ENCODE data around the gene DGKQ.
A peak's percentile ranks its signal among the peaks of the same experiment; 100 is the strongest.
"Not testable (repeated sequence)": the region's sequence is repeated elsewhere in the genome, so short reads cannot be mapped to it uniquely, and the experiment has no call there.

Gene DGKQ

GRCh38 chr4:949656-950055, 23.7 kb downstream of the DGKQ start:
- DNase-seq, result no peak

- no peak for DNase-seq
Observed at GRCh38 chr4:948936-949300, 24.5 kb downstream of the DGKQ start.

GRCh38 chr4:948101-948935, 25.1 kb downstream of the DGKQ start:
- no peak for DNase-seq

- DNase-seq, result no peak
Observed at GRCh38 chr4:947491-947971, 25.8 kb downstream of the DGKQ start.

- no peak for DNase-seq
Observed at GRCh38 chr4:946517-947471, 26.6 kb downstream of the DGKQ start.

- DNase-seq, result no peak
Observed at GRCh38 chr4:946103-946450, 27.3 kb downstream of the DGKQ start.

- no peak for DNase-seq
Observed at GRCh38 chr4:945274-946102, 27.9 kb downstream of the DGKQ start.

GRCh38 chr4:939508-939907, 33.9 kb downstream of the DGKQ start:
- DNase-seq, result not testable (repeated sequence)

- no peak for DNase-seq
Observed at GRCh38 chr4:932713-933070, 40.7 kb downstream of the DGKQ start.

- DNase-seq, result peak; percentile 96
Observed at GRCh38 chr4:931960-932712, 41.2 kb downstream of the DGKQ start, which contains the start of the genes GAK and TMEM175. TSS of gene GAK (minus strand) at chr4:932316. CDS start at chr4:932187, 129 bp downstream. TSS of gene TMEM175 (plus strand) at chr4:932460. CDS start at chr4:947740, 15,280 bp downstream.

GRCh38 chr4:931194-931959, 42.0 kb downstream of the DGKQ start:
- DNase-seq, result no peak

- DNase-seq, result no peak
Observed at GRCh38 chr4:930827-931193, 42.6 kb downstream of the DGKQ start.

GRCh38 chr4:930028-930551, 43.3 kb downstream of the DGKQ start:
- no peak for DNase-seq

GRCh38 chr4:929096-929765, 44.1 kb downstream of the DGKQ start:
- DNase-seq, result no peak

- not testable (repeated sequence) for DNase-seq
Observed at GRCh38 chr4:927566-927965, 45.8 kb downstream of the DGKQ start.

- DNase-seq, result no peak
Observed at GRCh38 chr4:926538-926937, 46.8 kb downstream of the DGKQ start.

GRCh38 chr4:925771-926500, 47.4 kb downstream of the DGKQ start:
- DNase-seq, result no peak

GRCh38 chr4:925171-925570, 48.2 kb downstream of the DGKQ start:
- no peak for DNase-seq
